Measurements from ENCODE around the gene POLR1E.

Gene POLR1E

GRCh38 chr9:37495571-37495970, 9.8 kb downstream of the POLR1E start:
- no peak for DNase-seq (ENCODE audit: low read depth)
- TF ChIP-seq CTCF (IDR thresholded peaks at IDR 0.05; ENCODE audit: control insufficient read depth, extremely low read depth, insufficient read depth): no peak
- no peak overlapping the region for H3K4me3 ChIP-seq (ENCODE audit: low read depth, low read length)

- H3K4me3 ChIP-seq (ENCODE audit: low read depth, low read length): no peak overlapping the region
- TF ChIP-seq CTCF (IDR thresholded peaks at IDR 0.05; ENCODE audit: control insufficient read depth, extremely low read depth, insufficient read depth): no peak
- no peak for DNase-seq (ENCODE audit: low read depth)
Measured at GRCh38 chr9:37496020-37496419, 10.3 kb downstream of the POLR1E start.

- no peak for TF ChIP-seq CTCF (IDR thresholded peaks at IDR 0.05; ENCODE audit: control insufficient read depth, extremely low read depth, insufficient read depth)
Measured at GRCh38 chr9:37497320-37497719, 11.6 kb downstream of the POLR1E start.

GRCh38 chr9:37498457-37498856, 12.7 kb downstream of the POLR1E start:
- no peak for DNase-seq (ENCODE audit: low read depth)
- TF ChIP-seq CTCF (IDR thresholded peaks at IDR 0.05; ENCODE audit: control insufficient read depth, extremely low read depth, insufficient read depth): no peak
- no peak overlapping the region for H3K4me3 ChIP-seq (ENCODE audit: low read depth, low read length)

More at GRCh38 chr9:37497320-37497719, 11.6 kb downstream of the POLR1E start:
- no peak overlapping the region for H3K4me3 ChIP-seq (ENCODE audit: low read depth, low read length)
- DNase-seq (ENCODE audit: low read depth): no peak

GRCh38 chr9:37499297-37499696, 13.5 kb downstream of the POLR1E start:
- no peak for DNase-seq (ENCODE audit: low read depth)
- H3K4me3 ChIP-seq (ENCODE audit: low read depth, low read length): no peak overlapping the region
- TF ChIP-seq CTCF (IDR thresholded peaks at IDR 0.05; ENCODE audit: control insufficient read depth, extremely low read depth, insufficient read depth): no peak

GRCh38 chr9:37501957-37502596, 16.3 kb downstream of the POLR1E start:
- no peak for TF ChIP-seq CTCF (IDR thresholded peaks at IDR 0.05; ENCODE audit: control insufficient read depth, extremely low read depth, insufficient read depth)
- DNase-seq (ENCODE audit: low read depth): no peak
- no peak overlapping the region for H3K4me3 ChIP-seq (ENCODE audit: low read depth, low read length)

GRCh38 chr9:37503736-37504135, 18.0 kb downstream of the POLR1E start:
- no peak for TF ChIP-seq CTCF (IDR thresholded peaks at IDR 0.05; ENCODE audit: control insufficient read depth, extremely low read depth, insufficient read depth)
- H3K4me3 ChIP-seq (ENCODE audit: low read depth, low read length): no peak overlapping the region
- DNase-seq (ENCODE audit: low read depth): no peak
